HFF-Myc (cell line): Measurements from ENCODE around the gene GRN.
"Not testable (repeated sequence)": the region's sequence is repeated elsewhere in the genome, so short reads cannot be mapped to it uniquely, and the experiment has no call there.

Experiments used
- DNase-seq: peaks from one replicate; pipeline ENCODE4 v3.0.0-alpha.2; 2011; ENCODE audit warnings: low read depth; ENCODE audit errors: extremely low read depth
- H3K4me3 ChIP-seq: replicated peaks from 2 replicates; pipeline ENCODE4 v1.5.1; 2011; ENCODE audit warnings: low read depth, mild to moderate bottlenecking, control low read depth, low read length
- CTCF ChIP-seq: IDR thresholded peaks from 2 replicates; pipeline ENCODE4 v1.5.1; 2012; ENCODE audit warnings: mild to moderate bottlenecking, low read depth, low read length, control low read depth; ENCODE audit errors: missing control alignments

Gene GRN

GRCh38 chr17:44362949-44363612, 18.0 kb downstream of the GRN start:
- H3K4me3 ChIP-seq = peak overlapping the region; percentile 61
- no peak for DNase-seq
- TF ChIP-seq CTCF = no peak

GRCh38 chr17:44363613-44364159, 18.6 kb downstream of the GRN start, which contains the start of gene FAM171A2:
FAM171A2 (minus strand) TSS chr17:44363853; CDS start chr17:44363714, 139 bp downstream.
- no peak for TF ChIP-seq CTCF
- DNase-seq = no peak
- H3K4me3 ChIP-seq = peak within 1 kb of the TSS; percentile 61

GRCh38 chr17:44365051-44365450, 19.9 kb downstream of the GRN start:
- DNase-seq, H3K4me3 ChIP-seq: not testable (repeated sequence)

- no peak overlapping the region for H3K4me3 ChIP-seq
- no peak for DNase-seq
- TF ChIP-seq CTCF = no peak
These were observed 22.3 kb downstream of the GRN start for GRCh38 chr17:44367231-44367979.

GRCh38 chr17:44368391-44369243, 23.5 kb downstream of the GRN start:
- DNase-seq, H3K4me3 ChIP-seq: not testable (repeated sequence)

GRCh38 chr17:44369414-44370023, 24.4 kb downstream of the GRN start:
- not testable (repeated sequence) for DNase-seq, H3K4me3 ChIP-seq

- H3K4me3 ChIP-seq = no peak overlapping the region
- DNase-seq = no peak
- no peak for TF ChIP-seq CTCF
These were observed 26.9 kb downstream of the GRN start for GRCh38 chr17:44372036-44372435.
